Stimulated activated CD4-positive, alpha-beta T cell treated with anti-CD3 and anti-CD28 coated beads, TNF-alpha, amount 100 ng/mL, for 1 hour (primary cell): ENCODE measurements around the gene MYH14.
"Not testable (repeated sequence)": the region's sequence is repeated elsewhere in the genome, so short reads cannot be mapped to it uniquely, and the experiment has no call there.

Experiments used
- DNase-seq, 3 donors: peaks; one replicate each; pipeline ENCODE4 v3.0.0-alpha.2; 2020; ENCODE audit warnings: low read depth in 3 of 3, low spot score in 1 of 3

Gene MYH14

GRCh38 chr19:50223439-50223716 is 20.0 kb downstream of the MYH14 start:
- DNase-seq: no peak

- no peak for DNase-seq
Observed at GRCh38 chr19:50224986-50225747, 21.7 kb downstream of the MYH14 start.

DNA sequence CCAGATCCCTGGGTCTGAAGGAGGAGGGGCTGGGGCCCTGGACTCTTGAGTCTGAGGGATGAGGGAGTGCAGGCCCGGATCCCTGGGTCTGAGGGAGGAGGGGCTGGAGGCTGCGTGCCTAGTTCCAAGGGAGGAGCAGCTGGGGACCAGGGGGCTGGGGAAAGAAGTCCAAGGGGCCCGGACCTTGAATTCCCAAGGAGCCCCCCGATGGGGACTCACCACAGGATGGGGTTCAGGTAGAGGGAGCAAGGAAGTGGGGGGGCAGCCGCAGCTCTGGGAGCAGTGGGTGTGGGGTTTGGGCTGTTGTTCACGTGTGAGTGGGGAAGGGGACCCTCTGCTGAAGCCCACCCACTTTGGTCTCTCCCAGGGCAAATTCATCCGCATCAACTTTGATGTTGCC is 23.1 kb downstream of the MYH14 start:
- DNase-seq: no peak

- DNase-seq: not testable (repeated sequence)
Observed at GRCh38 chr19:50228153-50228552, 24.7 kb downstream of the MYH14 start.

DNA sequence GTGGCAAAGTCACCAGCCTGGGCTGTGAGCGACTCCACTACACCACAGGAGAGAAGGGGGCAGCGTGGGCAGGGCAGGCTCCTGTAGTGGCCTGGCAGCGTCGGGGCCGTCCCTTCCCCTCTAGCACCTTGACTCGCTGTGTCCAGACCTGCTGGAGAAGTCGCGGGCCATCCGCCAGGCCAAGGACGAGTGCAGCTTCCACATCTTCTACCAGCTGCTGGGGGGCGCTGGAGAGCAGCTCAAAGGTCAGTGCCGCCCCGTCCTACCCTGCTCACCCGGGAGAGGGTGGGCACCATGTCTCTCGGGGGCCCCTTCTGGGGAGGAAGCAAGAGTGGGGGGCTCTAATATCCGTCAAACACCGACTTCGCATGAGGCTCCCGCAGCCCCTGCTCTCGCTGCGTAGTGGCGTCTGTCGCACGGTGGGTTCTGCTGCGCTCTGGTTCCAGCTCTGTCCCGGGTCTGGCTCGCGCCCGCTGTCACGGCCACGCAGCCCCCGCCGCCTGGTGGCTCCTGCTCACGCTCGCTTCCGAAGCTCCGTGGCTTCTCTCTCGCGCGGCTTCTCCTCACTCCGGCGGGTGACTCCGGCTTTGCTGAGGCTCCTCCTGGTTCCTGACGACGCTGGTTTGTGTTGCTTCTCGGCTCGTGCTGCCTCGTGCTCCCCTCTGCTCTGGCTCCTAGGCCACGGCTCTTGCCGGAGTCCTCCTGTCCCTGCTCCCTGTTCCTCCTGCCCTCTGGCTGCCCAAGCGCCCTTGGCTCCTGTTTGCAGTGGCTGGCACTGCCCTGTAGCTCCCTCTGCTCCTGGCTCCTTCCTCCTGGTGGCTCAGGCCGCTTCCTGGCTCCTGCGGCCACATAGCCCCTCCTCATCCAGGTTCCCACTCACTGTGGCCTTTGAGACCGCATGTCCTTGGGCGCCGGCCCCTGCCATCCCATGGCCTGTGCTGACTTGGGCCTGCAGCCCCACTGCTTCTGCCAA is 27.2 kb downstream of the MYH14 start:
- no peak for DNase-seq

DNA sequence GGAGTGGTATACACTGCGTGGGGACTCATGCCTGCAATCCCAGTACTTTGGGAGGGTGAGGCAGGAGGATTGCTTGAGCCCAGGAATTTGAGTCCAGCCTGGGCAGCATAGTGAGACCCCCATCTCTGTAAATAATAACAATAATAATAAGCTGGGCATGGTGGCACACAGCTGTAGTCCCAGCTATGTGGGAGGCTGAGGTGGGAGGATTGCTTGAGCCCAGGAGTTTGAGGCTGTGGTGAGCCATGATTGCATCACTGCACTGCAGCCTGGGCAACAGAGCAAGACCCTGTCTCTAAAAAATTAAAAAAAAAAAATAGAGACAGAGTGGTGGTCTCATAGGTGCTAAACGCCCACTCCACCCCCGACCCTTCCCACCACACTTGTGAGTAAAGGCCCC is 28.0 kb downstream of the MYH14 start:
- not testable (repeated sequence) for DNase-seq

DNA sequence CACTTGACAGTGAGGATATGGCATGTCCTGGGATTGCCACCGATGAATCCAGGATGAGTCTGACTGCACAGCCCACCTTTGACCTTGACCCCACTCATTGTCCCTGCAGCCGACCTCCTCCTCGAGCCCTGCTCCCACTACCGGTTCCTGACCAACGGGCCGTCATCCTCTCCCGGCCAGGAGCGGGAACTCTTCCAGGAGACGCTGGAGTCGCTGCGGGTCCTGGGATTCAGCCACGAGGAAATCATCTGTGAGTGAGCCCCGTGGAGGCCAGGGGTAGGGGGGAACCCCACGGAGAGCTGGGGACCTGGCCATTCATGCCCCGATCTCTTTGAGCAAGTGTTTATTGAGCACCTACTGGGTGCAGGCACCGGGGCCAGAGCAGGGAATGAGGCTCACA is 28.4 kb downstream of the MYH14 start:
- DNase-seq: no peak

GRCh38 chr19:50232600-50232999 is 29.2 kb downstream of the MYH14 start:
- DNase-seq: no peak

GRCh38 chr19:50233308-50233910 is 30.0 kb downstream of the MYH14 start:
- no peak for DNase-seq

DNA sequence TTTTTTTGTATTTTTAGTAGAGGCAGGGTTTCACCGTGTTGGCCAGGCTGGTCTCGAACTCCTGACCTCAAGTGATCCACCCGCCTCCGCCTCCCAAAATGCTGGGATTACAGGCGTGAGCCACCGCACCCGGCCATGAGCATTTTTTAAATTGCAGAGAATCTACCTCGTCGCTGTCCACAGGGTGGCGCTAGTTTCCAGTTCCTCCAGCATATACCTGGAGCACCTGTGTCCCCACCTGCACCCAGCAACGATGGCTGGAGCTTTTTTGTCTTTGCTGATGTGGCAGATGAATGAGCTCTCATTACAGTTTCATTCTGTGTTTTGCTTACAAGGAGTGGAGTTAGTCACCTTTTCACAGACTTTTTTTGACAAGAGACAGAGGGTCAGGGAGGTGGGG is 34.1 kb downstream of the MYH14 start:
- DNase-seq: not testable (repeated sequence)

DNA sequence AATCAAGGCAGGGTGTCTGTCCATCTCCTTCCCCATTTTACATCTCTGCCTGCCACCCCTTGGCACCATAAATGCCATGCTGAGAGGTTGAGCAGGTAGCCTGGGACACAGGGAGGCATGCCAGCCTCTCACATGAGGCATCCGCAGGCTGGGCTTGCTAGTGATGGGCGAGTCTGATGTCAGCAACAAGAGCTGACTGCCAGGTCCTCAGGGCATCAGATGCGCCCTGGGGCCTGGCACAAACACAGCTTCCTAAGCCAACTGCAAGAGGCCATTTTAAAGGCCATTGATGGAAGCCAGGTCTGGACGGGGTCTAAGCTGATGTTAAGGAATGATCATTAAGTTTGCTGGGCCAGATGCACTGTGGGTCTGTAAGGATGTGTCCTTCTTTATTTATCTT is 34.6 kb downstream of the MYH14 start:
- DNase-seq: no peak

- DNase-seq: no peak
Observed at GRCh38 chr19:50239921-50240590, 36.6 kb downstream of the MYH14 start.

DNA sequence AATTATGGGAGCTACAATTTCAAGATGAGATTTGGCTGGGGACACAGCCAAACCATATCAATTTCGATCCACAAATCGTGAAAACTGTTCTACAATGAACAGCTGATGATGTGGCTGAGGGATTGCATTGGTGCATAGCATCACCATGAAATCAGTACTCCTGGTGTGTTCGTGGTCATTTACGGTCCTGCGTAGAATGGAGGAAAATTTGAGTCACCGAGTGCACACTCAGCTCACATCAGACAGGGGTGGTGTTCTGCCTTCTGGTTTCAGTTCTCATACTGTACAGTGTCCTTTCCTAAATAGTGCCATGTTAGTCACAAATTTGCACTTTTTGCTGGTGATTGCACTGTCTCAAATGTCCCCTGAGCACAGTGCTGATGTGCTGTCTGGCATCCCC is 39.2 kb downstream of the MYH14 start:
- DNase-seq: no peak

- DNase-seq: no peak
Observed at GRCh38 chr19:50244695-50245094, 41.3 kb downstream of the MYH14 start.

DNA sequence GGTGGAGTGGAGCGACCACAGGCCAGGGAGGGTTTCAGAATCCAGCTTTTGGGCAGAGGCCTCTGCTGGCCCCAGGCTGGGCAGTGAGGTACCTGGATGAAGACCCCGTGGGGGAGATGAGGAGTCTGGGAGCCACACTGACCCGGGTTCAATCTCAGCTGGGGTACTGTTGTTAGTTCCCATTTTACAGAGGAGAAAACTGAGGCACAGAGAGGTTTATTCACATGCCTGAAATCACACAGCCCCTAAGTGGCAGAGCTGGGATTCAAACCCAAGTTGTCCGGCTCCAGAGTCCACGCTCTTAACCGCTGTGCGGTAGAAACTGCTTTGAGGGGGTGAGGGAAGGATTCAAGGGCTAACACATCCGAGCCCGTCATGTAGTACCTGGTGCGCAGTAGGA is 45.0 kb downstream of the MYH14 start:
- no peak for DNase-seq

DNA sequence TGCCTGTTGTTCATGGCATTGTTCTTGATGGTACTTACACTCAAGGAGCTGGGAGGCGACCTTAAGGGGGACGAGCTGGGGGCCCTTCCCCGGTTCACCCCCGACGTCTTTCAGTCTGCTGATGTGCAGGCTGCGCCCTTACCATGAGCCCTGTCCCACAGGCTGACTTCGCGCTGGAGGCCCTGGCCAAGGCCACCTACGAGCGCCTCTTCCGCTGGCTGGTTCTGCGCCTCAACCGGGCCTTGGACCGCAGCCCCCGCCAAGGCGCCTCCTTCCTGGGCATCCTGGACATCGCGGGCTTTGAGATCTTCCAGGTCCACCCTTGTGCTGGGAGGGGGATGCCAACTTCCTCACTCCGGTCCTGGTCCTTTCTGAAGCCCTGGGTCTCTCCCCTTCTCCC is 45.4 kb downstream of the MYH14 start:
- DNase-seq: no peak

GRCh38 chr19:50249636-50250035 is 46.2 kb downstream of the MYH14 start:
- no peak for DNase-seq

DNA sequence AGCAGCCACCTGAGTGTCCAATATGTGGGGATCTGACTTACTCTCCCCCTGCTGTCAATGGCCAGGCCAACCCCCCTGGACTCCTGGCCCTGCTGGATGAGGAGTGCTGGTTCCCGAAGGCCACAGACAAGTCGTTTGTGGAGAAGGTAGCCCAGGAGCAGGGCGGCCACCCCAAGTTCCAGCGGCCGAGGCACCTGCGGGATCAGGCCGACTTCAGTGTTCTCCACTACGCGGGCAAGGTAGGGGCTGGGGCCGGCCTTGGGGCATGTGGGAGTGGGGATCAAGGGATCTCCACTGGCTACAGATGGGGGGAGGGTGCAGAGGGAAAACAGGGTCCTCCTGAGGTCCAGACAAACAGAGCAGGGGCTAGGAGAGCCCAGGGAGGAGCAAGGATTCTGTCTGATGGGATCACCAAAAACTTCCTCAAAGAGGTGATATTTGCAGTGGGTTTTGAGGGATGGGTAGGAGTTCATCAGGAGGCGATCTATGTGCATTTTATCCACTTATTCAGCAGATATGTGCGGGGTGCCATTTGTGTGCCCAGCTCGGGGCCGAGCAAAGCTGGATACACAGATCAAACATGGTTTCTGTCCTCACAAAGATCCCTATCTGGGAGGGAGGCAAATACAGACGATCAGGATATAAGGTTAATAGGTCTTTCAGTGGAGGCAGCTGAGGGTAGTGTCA is 47.2 kb downstream of the MYH14 start:
- DNase-seq: no peak

DNA sequence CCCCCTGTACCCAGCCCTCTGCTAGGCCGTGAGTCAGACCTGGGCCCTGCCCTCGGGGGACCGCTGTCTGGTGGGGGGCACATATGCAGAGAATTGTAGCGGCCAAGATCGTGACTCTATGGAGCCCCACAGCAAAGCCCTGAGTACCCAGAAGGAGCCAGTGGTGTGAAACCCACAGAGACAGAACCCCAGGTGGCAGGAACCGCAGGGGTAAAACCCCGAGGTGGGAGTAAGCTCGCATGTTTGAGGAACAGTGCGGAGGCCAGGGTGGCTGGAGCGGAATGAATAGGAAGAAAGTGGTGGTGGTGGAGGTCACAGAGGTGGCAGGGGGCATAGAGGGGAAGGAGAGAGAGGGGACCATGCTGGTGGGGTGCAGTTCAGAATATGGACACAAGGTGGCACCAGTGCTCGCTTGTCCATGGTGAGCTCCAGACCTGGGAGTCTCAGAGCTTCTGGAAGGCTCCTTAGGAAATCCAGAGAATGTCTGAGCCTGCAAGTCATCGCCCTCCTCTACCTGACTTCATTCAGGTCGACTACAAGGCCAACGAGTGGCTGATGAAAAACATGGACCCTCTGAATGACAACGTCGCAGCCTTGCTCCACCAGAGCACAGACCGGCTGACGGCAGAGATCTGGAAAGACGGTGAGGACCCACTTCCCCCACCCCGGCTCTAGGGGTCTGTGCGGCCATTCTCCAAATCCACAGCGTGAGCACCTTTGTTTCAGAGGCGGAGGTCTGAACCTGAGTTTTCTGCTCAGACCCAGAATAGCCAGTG is 48.9 kb downstream of the MYH14 start:
- peak in 1 of 3 donors; percentile 43 for DNase-seq

DNA sequence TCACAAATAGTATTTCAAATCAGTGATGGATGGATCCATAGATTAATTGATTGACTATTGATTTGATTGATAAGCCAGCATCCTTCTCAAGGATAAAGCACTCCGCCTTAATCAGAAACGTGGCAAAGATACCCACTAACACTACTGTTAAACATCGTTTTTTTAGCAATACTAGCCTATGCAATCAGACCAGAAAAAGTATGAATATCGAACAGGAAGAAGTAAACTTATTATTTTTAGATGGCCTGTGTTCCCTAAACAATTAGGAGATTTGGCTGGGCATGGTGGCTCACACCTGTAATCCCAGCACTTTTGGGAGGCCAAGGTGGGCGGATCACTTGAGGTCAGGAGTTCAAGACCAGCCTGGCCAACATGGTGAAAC is 49.5 kb downstream of the MYH14 start:
- DNase-seq: no peak
